GM12801 (cell line): ENCODE results near the gene CDC42BPG.

Source experiments
- TF ChIP-seq, protein P1 (sequence below): IDR thresholded peaks from one replicate; pipeline ENCODE4 v1.5.1; 2011; ENCODE audit warnings: control low read depth; ENCODE audit not compliant: insufficient read length; ENCODE audit errors: extremely low read depth

The CDC42BPG gene

DNA sequence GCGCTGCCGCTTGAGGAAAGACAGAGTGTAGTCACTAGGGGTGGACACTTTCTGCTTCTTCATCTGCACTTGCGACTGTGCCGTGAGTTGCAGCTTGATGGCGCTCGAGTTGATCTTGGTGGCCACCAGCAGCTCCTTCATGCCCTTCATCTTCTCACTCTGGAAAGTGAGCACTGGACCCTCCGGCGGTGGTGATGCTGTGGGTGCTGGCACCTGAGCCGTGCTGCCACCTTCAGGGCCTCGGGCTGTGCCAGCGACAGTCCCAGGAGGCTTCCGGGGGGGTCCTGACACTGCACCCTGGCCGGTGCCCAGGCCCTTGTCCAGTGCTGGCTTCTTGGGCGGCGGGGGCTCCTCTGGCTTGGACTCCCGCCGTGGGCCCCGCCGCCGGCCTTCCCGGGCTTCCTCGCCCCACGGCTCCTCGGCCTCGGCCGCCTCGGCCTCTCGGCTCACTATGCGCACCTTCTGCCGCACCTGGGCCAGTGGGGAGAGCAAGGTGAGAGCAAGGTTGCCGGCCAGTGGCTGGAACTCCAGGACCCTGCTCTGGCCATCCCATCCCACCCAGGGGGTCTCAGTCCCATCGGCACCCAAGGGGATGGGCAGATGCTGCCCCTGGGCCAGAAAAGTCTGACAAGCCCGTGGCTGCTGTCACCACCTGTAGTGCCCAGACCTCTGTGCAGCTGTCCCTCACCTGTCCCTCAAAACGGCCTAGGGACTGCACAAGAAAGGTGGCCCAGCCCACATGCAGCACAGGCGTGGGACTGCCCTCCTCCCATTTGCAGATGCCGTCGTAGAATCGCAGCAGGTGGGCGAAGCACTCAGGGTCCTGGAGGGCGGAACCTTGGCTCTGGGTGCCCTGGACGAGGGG is 39.9 kb downstream of the CDC42BPG start:
- TF ChIP-seq, protein P1, sequence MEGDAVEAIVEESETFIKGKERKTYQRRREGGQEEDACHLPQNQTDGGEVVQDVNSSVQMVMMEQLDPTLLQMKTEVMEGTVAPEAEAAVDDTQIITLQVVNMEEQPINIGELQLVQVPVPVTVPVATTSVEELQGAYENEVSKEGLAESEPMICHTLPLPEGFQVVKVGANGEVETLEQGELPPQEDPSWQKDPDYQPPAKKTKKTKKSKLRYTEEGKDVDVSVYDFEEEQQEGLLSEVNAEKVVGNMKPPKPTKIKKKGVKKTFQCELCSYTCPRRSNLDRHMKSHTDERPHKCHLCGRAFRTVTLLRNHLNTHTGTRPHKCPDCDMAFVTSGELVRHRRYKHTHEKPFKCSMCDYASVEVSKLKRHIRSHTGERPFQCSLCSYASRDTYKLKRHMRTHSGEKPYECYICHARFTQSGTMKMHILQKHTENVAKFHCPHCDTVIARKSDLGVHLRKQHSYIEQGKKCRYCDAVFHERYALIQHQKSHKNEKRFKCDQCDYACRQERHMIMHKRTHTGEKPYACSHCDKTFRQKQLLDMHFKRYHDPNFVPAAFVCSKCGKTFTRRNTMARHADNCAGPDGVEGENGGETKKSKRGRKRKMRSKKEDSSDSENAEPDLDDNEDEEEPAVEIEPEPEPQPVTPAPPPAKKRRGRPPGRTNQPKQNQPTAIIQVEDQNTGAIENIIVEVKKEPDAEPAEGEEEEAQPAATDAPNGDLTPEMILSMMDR = no peak

DNA sequence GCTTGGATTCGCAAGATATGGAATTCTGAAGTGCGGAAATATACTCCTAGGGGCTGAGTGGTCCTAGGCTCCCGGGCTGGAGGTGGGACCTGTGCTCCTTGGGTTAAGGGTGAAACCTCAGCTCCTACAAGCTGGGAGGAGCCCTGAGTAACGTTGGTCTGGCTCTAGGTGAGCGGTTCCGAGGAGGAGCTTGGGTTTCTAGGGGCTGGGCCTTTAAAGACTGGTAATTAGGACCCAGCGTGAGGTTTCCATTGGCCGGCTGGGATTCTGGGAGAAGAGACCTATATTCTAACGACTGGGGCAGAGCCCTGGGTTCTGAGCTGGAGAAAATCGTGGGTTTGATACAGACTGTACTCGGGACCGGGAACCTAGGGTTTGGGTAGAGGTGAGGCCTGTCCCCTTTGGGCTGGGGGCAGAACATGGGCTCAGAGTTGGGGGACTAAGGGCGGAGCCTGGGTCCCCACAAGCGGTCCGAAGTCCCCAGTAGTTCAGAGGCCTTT is 40.6 kb downstream of the CDC42BPG start:
- TF ChIP-seq, protein P1 = no peak

DNA sequence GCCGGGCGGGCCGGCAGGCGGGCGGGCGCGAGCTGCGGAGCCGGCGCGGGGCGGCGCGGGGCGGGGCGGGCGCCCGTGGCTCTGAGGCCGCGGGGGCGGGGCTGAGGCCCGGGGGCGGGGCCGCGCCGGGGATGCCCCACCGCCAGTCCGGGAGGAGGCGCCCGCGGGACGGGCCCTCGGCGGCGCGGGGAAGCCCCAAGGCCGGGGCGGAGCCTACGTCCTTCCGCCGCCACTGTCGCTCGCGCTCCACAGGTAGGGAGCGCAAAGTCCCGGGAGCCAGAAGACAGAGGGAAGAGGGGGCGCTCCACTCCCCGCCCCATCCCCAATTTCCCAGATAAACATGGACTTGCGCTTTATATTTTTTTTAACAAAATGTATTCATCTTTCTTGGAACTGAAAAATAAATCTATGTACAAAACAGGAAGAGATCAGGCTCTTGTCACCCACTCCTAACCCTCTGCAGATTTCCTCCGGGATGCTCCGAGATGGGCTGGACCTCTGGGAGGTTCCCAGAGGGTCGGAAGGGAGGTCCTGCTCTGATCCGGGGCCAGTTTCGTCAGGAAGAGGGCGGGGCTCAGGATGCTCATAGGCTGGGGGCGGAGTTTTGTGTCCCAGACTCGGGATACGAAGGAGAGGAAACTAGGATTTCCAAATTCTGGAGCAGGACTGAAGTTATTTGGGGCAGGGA is 41.2 kb downstream of the CDC42BPG start, which contains the start of gene MAP4K2:
Gene MAP4K2, minus strand, starts transcription at position 57 of the 688 bp plus-strand sequence. CDS start 65 bp downstream, outside the sequence.
- TF ChIP-seq, protein P1 = no peak

DNA sequence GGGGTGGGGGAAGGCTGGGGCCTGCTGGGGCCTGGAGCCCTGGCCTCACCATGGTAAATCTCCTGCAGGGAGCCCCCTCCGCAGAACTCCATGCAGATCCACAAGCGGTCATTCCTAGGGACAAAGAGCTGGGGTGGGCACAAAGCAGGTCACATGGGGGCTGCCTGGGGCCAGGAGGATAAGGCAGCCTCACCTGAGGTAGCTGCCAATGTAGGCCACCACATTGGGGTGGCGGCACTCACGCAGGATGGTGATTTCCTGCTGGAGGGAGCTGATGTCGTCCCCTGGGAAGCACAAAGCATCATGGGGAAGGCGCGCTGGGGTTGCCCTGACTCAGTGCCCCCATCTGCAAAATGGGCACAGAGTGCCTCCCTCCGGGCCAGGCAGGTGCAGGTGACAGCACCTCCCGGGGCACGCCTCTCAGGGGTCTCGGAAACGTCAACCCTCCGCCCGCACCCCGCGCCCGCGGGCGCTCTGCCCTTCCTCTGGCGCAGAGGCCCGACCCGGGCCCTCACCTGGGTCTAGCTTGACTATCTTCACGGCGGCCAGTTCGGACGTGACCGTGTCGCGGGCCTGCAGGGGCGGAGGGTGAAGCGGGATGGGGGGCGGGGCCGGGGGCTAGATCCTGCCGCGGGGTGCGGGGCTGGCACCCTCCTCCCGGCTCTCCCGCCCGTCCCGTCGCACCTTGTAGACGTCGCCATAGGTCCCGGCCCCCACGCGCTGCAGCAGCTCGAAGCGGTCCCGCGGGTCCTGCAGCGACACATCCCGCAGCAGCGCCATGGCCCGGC is 41.9 kb downstream of the CDC42BPG start:
- TF ChIP-seq, protein P1 = no peak

DNA sequence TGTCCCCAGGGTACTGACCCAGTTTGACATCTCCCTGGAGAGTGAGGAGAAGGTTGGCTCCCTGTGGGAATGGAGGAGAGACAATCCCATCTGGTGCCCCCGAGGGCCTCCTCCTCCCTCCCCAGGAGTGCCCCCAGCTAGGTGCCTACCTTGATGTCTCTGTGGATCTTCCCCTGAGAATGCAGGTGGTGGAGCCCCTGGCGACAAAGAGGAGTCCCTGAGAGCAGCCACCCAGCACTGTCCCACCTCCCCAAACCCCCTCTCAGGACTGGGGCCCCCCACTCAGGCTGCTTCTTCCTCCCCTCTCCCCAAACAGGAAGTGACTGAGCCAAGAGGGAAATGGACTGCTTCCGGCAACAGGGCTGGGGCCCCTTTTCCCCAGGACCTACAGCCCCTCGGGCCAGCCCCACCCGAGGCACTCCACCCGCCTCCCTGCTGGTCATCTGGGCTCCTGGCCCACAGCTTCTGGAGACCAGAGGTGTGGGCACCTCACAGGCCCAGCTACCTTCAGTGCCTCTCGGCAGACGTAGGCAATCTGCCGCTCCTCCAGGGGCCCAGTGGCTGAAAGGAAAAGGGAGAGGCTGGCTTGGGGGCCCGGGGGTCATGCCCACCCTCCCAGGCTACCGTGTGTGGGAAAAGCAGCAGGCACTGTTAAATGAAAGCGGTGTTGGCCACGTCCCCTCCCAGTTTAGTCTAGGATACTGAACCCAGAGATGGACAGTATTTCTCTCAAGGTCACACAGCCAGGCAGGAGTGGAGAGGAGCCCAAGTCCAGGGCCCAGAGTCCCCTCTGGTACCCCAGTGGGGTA is 42.7 kb downstream of the CDC42BPG start:
- TF ChIP-seq, protein P1 = no peak

DNA sequence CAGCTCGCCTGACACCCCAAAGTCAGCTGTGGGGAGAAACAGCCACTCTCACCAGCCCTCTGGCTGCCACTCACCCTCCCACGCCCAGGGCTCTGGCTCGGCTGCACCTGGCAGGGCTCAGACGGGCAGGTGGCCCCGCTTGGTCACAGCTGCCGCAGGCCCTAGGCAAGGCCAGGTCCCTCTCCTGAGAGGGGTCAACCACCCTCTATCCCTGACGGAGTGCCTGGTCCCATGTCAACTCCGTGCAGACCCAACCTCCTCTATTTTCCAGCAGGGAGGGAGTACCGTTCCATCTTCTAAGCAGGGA is 43.3 kb downstream of the CDC42BPG start:
- TF ChIP-seq, protein P1 = no peak
